B cell (primary cell): ENCODE measurements around the gene PRSS36. TPM values are rescaled to one million over a fixed set of nuclear protein-coding genes. Genes with fewer than 3 reads are reported as not detected.

Experiments
- ATAC-seq: fragments of 200-7000 bp; cut with Tn5 transposase; one replicate; pipeline ENCODE4 v1.10.0; 2021; ENCODE audit warnings: low read depth, mild to moderate bottlenecking, moderate number of reproducible peaks, moderate library complexity
- CTCF ChIA-PET: fragments of 350-600 bp; sonication (Branson Sonifier 250); formaldehyde crosslinking; loops from one replicate; lab custom pipeline; 2021; ENCODE audit warnings: antibody characterized with exemption, inconsistent platforms; lab: Charles Lee
- POLR2A ChIA-PET: fragments of 350-600 bp; sonication (Branson Sonifier 250); formaldehyde crosslinking; loops from one replicate; lab custom pipeline; 2021; ENCODE audit warnings: antibody characterized with exemption; lab: Charles Lee
- DNase-seq: peaks from one replicate; pipeline ENCODE4 v3.0.0; 2013
- H2AFZ ChIP-seq: 2 replicates; pipeline ENCODE4 v1.6.1; 2012; ENCODE audit warnings: mild to moderate bottlenecking, low read depth, low read length; ENCODE audit not compliant: insufficient read depth, poor library complexity, severe bottlenecking
- H3K27ac ChIP-seq, 2 donors: 1 replicate in 1 of 2; 2 replicates in 1 of 2; pipeline ENCODE4 v1.5.1; 2012 to 2013; ENCODE audit warnings: low read length in 2 of 2, mild to moderate bottlenecking in 2 of 2, moderate library complexity in 1 of 2
- H3K27me3 ChIP-seq, 4 experiments: fragments of 200-600 bp in 1 of 4; sonication (generic) in 1 of 4; replicated peaks in 1 of 4; 1 replicate in 2 of 4; 2 replicates in 2 of 4; pipeline versions ENCODE4 v1.6.1 to v1.7.0; 2013 to 2016; ENCODE audit warnings: low read length in 3 of 4, mild to moderate bottlenecking in 2 of 4, mixed read lengths in 1 of 4, moderate library complexity in 1 of 4; ENCODE audit not compliant: insufficient read depth in 4 of 4, control insufficient read depth in 3 of 4; ENCODE audit errors: control extremely low read depth in 1 of 4
- H3K36me3 ChIP-seq, 2 experiments: replicated peaks in 1 of 2; 1 replicate in 1 of 2; 2 replicates in 1 of 2; pipeline versions ENCODE4 v1.6.1 to v1.7.1; 2013; ENCODE audit warnings: low read length in 1 of 2; ENCODE audit not compliant: insufficient read depth in 2 of 2, control insufficient read depth in 1 of 2; ENCODE audit errors: control extremely low read depth in 1 of 2, extremely low read depth in 1 of 2
- H3K4me1 ChIP-seq, 2 donors: fragments of 200-600 bp in 1 of 2; sonication (generic) in 1 of 2; 1 replicate in 1 of 2; 2 replicates in 1 of 2; pipeline versions ENCODE4 v1.5.1 to v1.6.1; 2013 to 2017; ENCODE audit warnings: low read length in 2 of 2; ENCODE audit not compliant: control insufficient read depth in 2 of 2, insufficient read depth in 2 of 2
- H3K4me2 ChIP-seq: replicated peaks from 2 replicates; pipeline ENCODE3; 2012; ENCODE audit warnings: mild to moderate bottlenecking, low read depth, low read length; ENCODE audit not compliant: poor library complexity, severe bottlenecking
- H3K4me3 ChIP-seq, 5 experiments: fragments of 200-600 bp in 1 of 5; sonication (generic) in 1 of 5; 1 replicate in 3 of 5; 2 replicates in 2 of 5; pipeline versions ENCODE4 v1.5.1 to v1.7.0; 2011 to 2016; ENCODE audit warnings: low read length in 4 of 5, mild to moderate bottlenecking in 4 of 5, low read depth in 2 of 5, control low read depth in 1 of 5, moderate library complexity in 1 of 5; ENCODE audit not compliant: insufficient read depth in 1 of 5; ENCODE audit errors: control extremely low read depth in 1 of 5, extremely low read depth in 1 of 5
- H3K79me2 ChIP-seq: fragments of 200-600 bp; sonication (generic); one replicate; pipeline ENCODE4 v1.6.0; 2016; ENCODE audit warnings: low read length; ENCODE audit not compliant: control insufficient read depth, insufficient read depth
- H3K9ac ChIP-seq: fragments of 200-600 bp; sonication (generic); 2 replicates; pipeline ENCODE4 v1.6.1; 2017; ENCODE audit warnings: mild to moderate bottlenecking, low read length, moderate library complexity
- H3K9me3 ChIP-seq, 3 donors: one replicate each; pipeline versions ENCODE4 v1.6.1 to v1.7.1; 2013; ENCODE audit warnings: low read length in 2 of 3; ENCODE audit not compliant: control insufficient read depth in 2 of 3, insufficient read depth in 1 of 3; ENCODE audit errors: control extremely low read depth in 1 of 3
- H4K20me1 ChIP-seq: 2 replicates; pipeline ENCODE4 v1.6.0; 2012; ENCODE audit warnings: mild to moderate bottlenecking, low read length; ENCODE audit not compliant: insufficient read depth, control insufficient read depth, poor library complexity, severe bottlenecking
- H3K27ac Mint-ChIP-seq: one replicate; pipeline ENCODE4 v1.8.0; 2021; ENCODE audit warnings: mixed read lengths
- H3K27me3 Mint-ChIP-seq: one replicate; pipeline ENCODE4 v1.8.0; 2021; ENCODE audit warnings: mixed read lengths
- H3K4me1 Mint-ChIP-seq: one replicate; pipeline ENCODE4 v1.8.0; 2021; ENCODE audit warnings: mixed read lengths
- H3K4me3 Mint-ChIP-seq: one replicate; pipeline ENCODE4 v1.8.0; 2021; ENCODE audit warnings: mixed read lengths
- H3K9me3 Mint-ChIP-seq: one replicate; pipeline ENCODE4 v1.8.0; 2022; ENCODE audit warnings: mixed read lengths; ENCODE audit not compliant: insufficient read depth
- CTCF ChIP-seq: fragments of 200-600 bp; IDR thresholded peaks from one replicate; pipeline ENCODE4 v1.8.0; 2022; ENCODE audit warnings: antibody characterized with exemption, mild to moderate bottlenecking
- EZH2 ChIP-seq: IDR thresholded peaks from 2 replicates; pipeline ENCODE4 v1.6.1; 2012; ENCODE audit warnings: borderline replicate concordance, low read depth, mild to moderate bottlenecking, moderate library complexity, low read length; ENCODE audit not compliant: insufficient read depth, poor library complexity, severe bottlenecking
- whole genome bisulfite sequencing: methylation state at CpG from one replicate; pipeline ENCODE4 v1.1.5; 2013; ENCODE audit warnings: missing lambda C conversion rate; ENCODE audit not compliant: insufficient coverage; 5-methylcytosine and 5-hydroxymethylcytosine counted together
- intact Hi-C: fragments of 100-400 bp; cut with micrococcal nuclease; formaldehyde crosslinking; loops from one replicate; pipeline ENCODE4 v1.10.0; 2022
- polyA plus RNA-seq: library from polyadenylated mRNA; depleted of rRNA; stranded (reverse); fragments of >200 nt; gene quantifications from 2 replicates; pipeline ENCODE4 v1.2.3, GENCODE V29; 2012
- total RNA-seq, 2 donors: library from RNA; stranded (reverse); fragments of 120-200 nt in 1 of 2; gene quantifications; 1 replicate in 1 of 2; 2 replicates in 1 of 2; pipeline versions ENCODE4 v1.2.3 to v1.2.4, GENCODE V29; 2013 to 2022

The PRSS36 gene
- total and polyA plus RNA-seq, 2 donors (not counting 1 experiment from before 2014, with no cell fraction given), result 1.0 to 1.6 TPM

DNA sequence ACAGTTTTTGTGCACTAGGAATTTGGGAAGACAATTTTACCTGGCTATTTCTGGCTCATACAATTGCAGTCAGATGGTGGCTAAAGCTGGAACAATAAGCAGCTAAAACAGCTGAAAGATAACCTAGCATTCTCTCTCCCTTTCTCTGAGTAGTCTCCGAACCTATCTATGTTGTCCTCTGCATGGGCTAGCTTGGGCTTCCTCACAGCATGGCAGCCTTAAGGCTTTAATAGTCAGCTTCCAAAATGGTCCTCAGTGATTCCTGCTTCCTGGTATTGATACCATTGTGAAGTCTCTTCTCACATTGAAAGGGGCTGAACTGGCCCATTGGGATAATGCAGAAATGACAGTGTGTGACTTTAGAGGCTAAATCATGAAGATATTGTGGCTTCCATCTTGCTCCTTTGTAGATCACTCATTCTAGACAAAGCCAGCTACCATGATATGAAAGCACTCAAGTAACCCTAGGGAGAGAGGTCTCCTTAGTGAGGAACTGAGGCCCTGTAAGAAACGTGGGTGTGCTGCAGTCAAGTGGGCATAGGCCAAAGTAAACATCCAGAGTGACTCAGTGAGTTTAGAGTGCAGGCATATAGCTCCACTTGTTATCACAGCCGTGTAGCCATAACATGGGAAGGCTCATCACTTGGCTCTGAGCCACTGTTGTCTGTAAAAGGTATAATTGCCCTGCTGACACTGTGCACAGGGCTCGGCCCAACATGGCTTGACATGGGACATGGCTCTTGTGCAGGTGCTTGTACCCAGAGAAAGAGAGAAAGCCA is 49.8 kb downstream of the PRSS36 start:
- POLR2A ChIA-PET, result no interaction called here
- H3K4me1 ChIP-seq, result peaks cover 8 to 13% of the 10 kb centered on the region in 2 donors
- no peak overlapping the region for H3K4me3 Mint-ChIP-seq
- H4K20me1 ChIP-seq, result no peaks in the 10 kb centered on the region
- no peaks in the 10 kb centered on the region for H3K27me3 Mint-ChIP-seq
- no peak overlapping the region for H3K4me2 ChIP-seq
- no peaks in the 10 kb centered on the region for H3K9me3 ChIP-seq
- CTCF ChIA-PET, result interaction anchor here (0.6 kb wide), 1 partner anchor 45 kb away, joined by 3 read pairs; no protein-coding TSS in a partner anchor
- H3K79me2 ChIP-seq, result no peaks in the 10 kb centered on the region
- ATAC-seq (no peak), DNase-seq (no peak)
- H3K27ac ChIP-seq, result no peak overlapping the region
- no peak for TF ChIP-seq EZH2
- no peak overlapping the region for H3K4me3 ChIP-seq
- 83% methylated on average over 4 of the region's 4 CpGs for WGBS
- no peaks in the 10 kb centered on the region for H3K9me3 Mint-ChIP-seq
- no peak overlapping the region for H2AFZ ChIP-seq
- no peaks in the 10 kb centered on the region for H3K36me3 ChIP-seq
- no peak overlapping the region for H3K9ac ChIP-seq
- H3K27ac Mint-ChIP-seq, result no peak overlapping the region
- intact Hi-C loops, result loop anchor here (10.0 kb wide), 1 partner anchor 85 kb away; the partner anchor contains the start of gene FUS
- H3K4me1 Mint-ChIP-seq, result peaks cover 10% of the 10 kb centered on the region
- H3K27me3 ChIP-seq, result no peaks in the 10 kb centered on the region

DNA sequence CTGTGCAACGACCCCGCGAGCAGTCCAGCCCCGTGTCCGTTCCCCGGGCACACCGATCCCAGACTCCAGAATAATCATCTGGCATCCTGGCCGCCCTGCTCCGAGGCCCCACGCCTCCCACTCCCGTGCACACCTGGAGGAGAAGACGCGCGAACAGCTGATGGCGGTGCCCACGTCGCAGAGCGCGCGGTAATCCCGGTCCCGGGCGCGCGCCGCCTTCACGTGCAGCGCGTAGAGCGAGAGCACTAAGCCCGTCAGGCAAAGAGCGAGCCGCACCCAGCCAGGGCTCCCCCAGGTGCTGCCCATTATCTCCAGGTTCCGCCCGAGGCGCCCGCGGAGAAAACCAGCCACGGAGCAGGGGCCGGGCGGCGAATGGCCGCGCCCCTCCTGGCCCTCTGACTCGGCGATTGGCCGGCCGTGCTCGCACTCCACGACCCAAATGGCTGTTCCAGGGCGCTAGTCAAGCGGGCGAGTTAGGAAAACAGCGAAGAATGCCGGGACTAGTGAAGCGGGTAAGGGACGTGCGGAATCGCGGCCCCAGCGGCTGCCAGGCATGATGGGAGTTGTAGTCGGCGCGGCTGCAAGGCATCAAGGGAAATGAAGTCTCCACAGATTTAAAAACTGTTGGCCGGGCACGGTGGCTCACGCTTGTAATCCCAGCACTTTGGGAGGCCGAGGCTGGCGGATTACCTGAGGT is 55.3 kb downstream of the PRSS36 start, which contains the start of gene VKORC1:
VKORC1 (minus strand) TSS at position 374 of the 697 bp plus-strand sequence; CDS start at position 306, 68 bp downstream.
- Mint-ChIP-seq H3K27me3 (no peaks in the 10 kb centered on the region), H3K4me3 (peak within 1 kb of the TSS; percentile 98), H3K27ac (peak within 1 kb of the TSS; percentile 96), H3K4me1 (peaks cover 29% of the 10 kb centered on the region), H3K9me3 (no peaks in the 10 kb centered on the region)
- H3K9ac ChIP-seq, result peak within 1 kb of the TSS; percentile 87
- peaks cover 0 to 5% of the 10 kb centered on the region in 2 experiments for H3K36me3 ChIP-seq
- ChIA-PET CTCF (interaction anchor here (2.4 kb wide), 2 partner anchors 47 to 110 kb away, joined by 11 to 12 read pairs; partner anchors contain the start of gene HSD3B7), POLR2A (interaction anchor here (0.9 to 1.8 kb wide), 3 partner anchors 8 to 47 kb away, joined by 3 to 6 read pairs (median 5); partner anchors contain the start of genes ZNF646 and ZNF668)
- peaks cover 14 to 31% of the 10 kb centered on the region in 2 donors for H3K4me1 ChIP-seq
- peak within 1 kb of the TSS; percentile 95 for H2AFZ ChIP-seq
- H3K27ac ChIP-seq, result peak within 1 kb of the TSS; percentile 81 to 85
- H3K9me3 ChIP-seq, result no peaks in the 10 kb centered on the region
- DNase-seq (peak; percentile 90), ATAC-seq (peak; percentile 89)
- no peaks in the 10 kb centered on the region for H4K20me1 ChIP-seq
- peaks cover 10% of the 10 kb centered on the region for H3K79me2 ChIP-seq
- TF ChIP-seq EZH2 (no peak), CTCF (no peak)
- peak within 1 kb of the TSS; percentile 85 for H3K4me2 ChIP-seq
- intact Hi-C loops, result loop anchor here (1.0 to 2.0 kb wide), 7 partner anchors 14 to 109 kb away; partner anchors contain the start of genes BCKDK, HSD3B7, KAT8 and STX4
- WGBS, result under 1% methylated on average over 69 of the region's 69 CpGs
- H3K27me3 ChIP-seq, result no peaks in the 10 kb centered on the region
- H3K4me3 ChIP-seq, result peak within 1 kb of the TSS; percentile 50 to 99 (median 73)
